Suprapubic skin (tissue), 4 donors: ENCODE results near the gene EIF2AK3.

Experiments
- CTCF ChIP-seq, 2 donors: fragments of 200-600 bp in 1 of 2; fragments of 450-650 bp in 1 of 2; sonication (generic) in 1 of 2; IDR thresholded peaks; one replicate each; pipeline ENCODE4 v1.5.1; 2016 to 2019; ENCODE audit warnings: antibody characterized with exemption in 2 of 2, mild to moderate bottlenecking in 1 of 2, moderate library complexity in 1 of 2
- EP300 ChIP-seq: sonication (generic); formaldehyde crosslinking; IDR thresholded peaks from one replicate; pipeline ENCODE4 v1.6.1; 2017; ENCODE audit warnings: antibody characterized with exemption
- POLR2A ChIP-seq, 2 donors: fragments of 450-650 bp; IDR thresholded peaks; one replicate each; pipeline ENCODE4 v1.6.1; 2017; ENCODE audit warnings: antibody characterized with exemption in 2 of 2, mild to moderate bottlenecking in 2 of 2, moderate library complexity in 2 of 2
- POLR2AphosphoS5 ChIP-seq, 3 donors: sonication (generic); formaldehyde crosslinking; IDR thresholded peaks; one replicate each; pipeline ENCODE4 v1.6.1; 2017; ENCODE audit warnings: antibody characterized with exemption in 3 of 3

DNA sequence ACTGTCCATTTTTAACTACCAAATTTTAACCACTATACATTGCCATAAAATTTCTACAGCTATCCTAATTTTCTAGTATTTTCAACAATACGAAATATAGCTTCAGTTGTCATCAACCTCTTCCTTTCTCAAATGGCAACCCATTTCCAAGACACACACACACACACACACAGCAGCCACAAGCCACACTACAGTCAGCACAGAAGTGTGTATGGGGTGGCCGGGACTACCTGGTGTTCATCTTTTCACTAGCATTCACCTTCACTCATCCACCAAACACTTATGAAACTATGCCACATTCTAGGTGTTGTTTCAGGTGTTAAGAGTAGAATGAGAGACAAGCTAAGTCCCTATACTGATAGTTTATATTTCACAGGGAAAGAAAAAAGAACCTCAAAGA, 62.9 kb downstream of the EIF2AK3 start:
- TF ChIP-seq POLR2A (IDR thresholded peaks at IDR 0.05) (no peak), CTCF (IDR thresholded peaks at IDR 0.05) (no peak), POLR2AphosphoS5 (IDR thresholded peaks at IDR 0.05) (no peak), EP300 (no peak)
